ENCODE measurements around the gene FCER1G.

GRCh38 chr1:161200421-161200991, 14.6 kb upstream of the FCER1G start:
- TF ChIP-seq POLR2A (IDR thresholded peaks at IDR 0.05) = no peak
- TF ChIP-seq CTCF (IDR thresholded peaks at IDR 0.05) = no peak
- no peak for TF ChIP-seq POLR2AphosphoS5 (IDR thresholded peaks at IDR 0.05; ENCODE audit: insufficient read depth in 1 of 2, low read depth in 1 of 2)
